Endothelial cell (in vitro differentiated cells): Measurements from ENCODE around the gene HOXA3. TPM values are rescaled to one million over a fixed set of nuclear protein-coding genes. Genes with fewer than 3 reads are reported as not detected.

Experiments used
- DNase-seq: peaks from one replicate; pipeline ENCODE4 v3.0.0; 2021; ENCODE audit warnings: low spot score
- H3K27ac Mint-ChIP-seq: one replicate; pipeline ENCODE4 v1.8.0; 2021; ENCODE audit warnings: mixed read lengths, inconsistent platforms; ENCODE audit not compliant: unreplicated experiment
- H3K27me3 Mint-ChIP-seq: one replicate; pipeline ENCODE4 v1.8.0; 2021; ENCODE audit warnings: mild to moderate bottlenecking, moderate library complexity, mixed read lengths, inconsistent platforms; ENCODE audit not compliant: unreplicated experiment
- H3K36me3 Mint-ChIP-seq: one replicate; pipeline ENCODE4 v1.8.0; 2021; ENCODE audit warnings: mild to moderate bottlenecking, low read depth, mixed read lengths, inconsistent platforms; ENCODE audit not compliant: unreplicated experiment
- H3K4me1 Mint-ChIP-seq: one replicate; pipeline ENCODE4 v1.8.0; 2021; ENCODE audit warnings: mild to moderate bottlenecking, mixed read lengths, inconsistent platforms; ENCODE audit not compliant: unreplicated experiment
- H3K4me3 Mint-ChIP-seq: one replicate; pipeline ENCODE4 v1.8.0; 2021; ENCODE audit warnings: mild to moderate bottlenecking, mixed read lengths, inconsistent platforms; ENCODE audit not compliant: unreplicated experiment
- H3K9me3 Mint-ChIP-seq: one replicate; pipeline ENCODE4 v1.8.0; 2021; ENCODE audit warnings: mixed read lengths, inconsistent platforms; ENCODE audit not compliant: unreplicated experiment
- total RNA-seq: library from RNA; stranded (reverse); fragmentation: NEBNext Ultra II Directional; extraction: Animal tissue kit (Norgen Biotek cat#: 25700); gene quantifications from one replicate; pipeline ENCODE4 v1.2.1, GENCODE V29; 2021; ENCODE audit not compliant: unreplicated experiment
- TF ChIP-seq, protein P1 (sequence below): fragments of 200-600 bp; sonication (generic); IDR thresholded peaks from one replicate; pipeline ENCODE4 v1.5.0; 2021; ENCODE audit warnings: antibody characterized with exemption; ENCODE audit not compliant: unreplicated experiment

Gene HOXA3
- total RNA-seq, 1 donor from 2014 or later: 0.13 TPM

DNA sequence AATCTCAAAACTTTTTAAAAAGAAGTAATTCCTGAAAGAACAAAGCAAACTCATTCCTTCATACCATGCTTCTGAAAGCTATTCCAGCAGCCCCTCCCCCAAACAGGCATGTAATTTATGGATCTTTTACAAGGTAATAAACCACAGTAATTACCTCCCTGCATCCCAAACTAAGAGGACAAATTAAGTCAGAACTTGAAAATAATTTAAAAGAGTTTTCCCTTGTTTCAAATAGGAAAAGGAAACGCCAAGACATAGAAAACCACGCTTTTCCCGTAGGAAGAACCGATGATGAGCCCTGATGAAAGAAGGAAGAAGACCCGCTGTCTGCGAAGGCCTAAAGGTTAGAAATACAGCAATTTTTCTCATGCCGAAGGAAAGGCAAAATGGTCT is 30.7 kb downstream of the HOXA3 start:
- H3K27ac Mint-ChIP-seq: peak overlapping the region; percentile 14
- peak overlapping the region; percentile 23 for H3K4me3 Mint-ChIP-seq
- no peaks in the 10 kb centered on the region for H3K36me3 Mint-ChIP-seq
- no peaks in the 10 kb centered on the region for H3K9me3 Mint-ChIP-seq
- peaks cover 46% of the 10 kb centered on the region for H3K27me3 Mint-ChIP-seq
- TF ChIP-seq, protein P1, sequence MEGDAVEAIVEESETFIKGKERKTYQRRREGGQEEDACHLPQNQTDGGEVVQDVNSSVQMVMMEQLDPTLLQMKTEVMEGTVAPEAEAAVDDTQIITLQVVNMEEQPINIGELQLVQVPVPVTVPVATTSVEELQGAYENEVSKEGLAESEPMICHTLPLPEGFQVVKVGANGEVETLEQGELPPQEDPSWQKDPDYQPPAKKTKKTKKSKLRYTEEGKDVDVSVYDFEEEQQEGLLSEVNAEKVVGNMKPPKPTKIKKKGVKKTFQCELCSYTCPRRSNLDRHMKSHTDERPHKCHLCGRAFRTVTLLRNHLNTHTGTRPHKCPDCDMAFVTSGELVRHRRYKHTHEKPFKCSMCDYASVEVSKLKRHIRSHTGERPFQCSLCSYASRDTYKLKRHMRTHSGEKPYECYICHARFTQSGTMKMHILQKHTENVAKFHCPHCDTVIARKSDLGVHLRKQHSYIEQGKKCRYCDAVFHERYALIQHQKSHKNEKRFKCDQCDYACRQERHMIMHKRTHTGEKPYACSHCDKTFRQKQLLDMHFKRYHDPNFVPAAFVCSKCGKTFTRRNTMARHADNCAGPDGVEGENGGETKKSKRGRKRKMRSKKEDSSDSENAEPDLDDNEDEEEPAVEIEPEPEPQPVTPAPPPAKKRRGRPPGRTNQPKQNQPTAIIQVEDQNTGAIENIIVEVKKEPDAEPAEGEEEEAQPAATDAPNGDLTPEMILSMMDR: no peak
- H3K4me1 Mint-ChIP-seq: peaks cover 37% of the 10 kb centered on the region
- no peak for DNase-seq

DNA sequence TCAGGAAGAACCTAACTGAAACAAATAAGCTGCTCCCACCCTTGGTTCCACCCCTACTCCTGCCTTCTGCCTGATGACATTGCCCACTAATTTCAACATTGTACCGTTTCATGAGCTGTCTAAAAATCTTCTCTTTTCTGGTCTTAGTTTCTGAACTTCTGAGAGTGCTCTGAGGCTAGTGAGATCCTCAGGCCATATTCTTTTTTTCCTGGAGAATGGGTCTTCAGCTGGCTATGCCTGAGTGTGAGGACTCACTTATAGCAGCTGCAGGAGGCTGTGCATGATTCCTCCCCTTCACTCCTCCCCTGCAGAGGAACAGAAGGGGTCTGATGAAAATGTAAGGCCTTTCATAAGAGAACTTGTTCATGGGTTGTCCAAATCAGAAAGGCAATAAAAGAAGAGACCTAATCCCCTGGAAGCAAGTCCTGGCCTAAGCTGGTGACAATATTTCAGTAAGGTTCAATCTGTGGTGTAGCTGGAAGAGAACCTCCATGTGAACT is 32.9 kb downstream of the HOXA3 start:
- H3K4me3 Mint-ChIP-seq: peak overlapping the region; percentile 27
- TF ChIP-seq, protein P1: no peak
- no peaks in the 10 kb centered on the region for H3K9me3 Mint-ChIP-seq
- no peaks in the 10 kb centered on the region for H3K36me3 Mint-ChIP-seq
- peaks cover 35% of the 10 kb centered on the region for H3K4me1 Mint-ChIP-seq
- no peak overlapping the region for H3K27ac Mint-ChIP-seq
- no peak for DNase-seq
- H3K27me3 Mint-ChIP-seq: peaks cover 45% of the 10 kb centered on the region

DNA sequence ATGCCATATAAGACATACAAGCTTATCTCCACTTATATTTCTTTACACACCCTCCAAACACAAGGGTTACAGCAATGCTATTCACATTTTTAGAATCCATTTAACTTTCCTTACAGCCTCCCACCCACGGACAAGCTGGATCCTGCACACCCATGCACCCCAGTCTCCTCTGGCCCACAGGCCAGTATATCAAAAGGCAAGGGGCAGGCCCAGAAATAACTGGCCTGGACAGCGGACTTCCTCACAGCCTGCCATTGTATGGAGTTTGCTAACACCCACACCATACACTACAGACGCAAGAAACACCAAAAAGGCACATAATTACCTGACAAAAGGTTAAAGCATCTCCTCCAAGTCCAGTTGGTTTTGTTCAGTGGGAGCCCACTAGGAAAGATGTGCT is 33.8 kb downstream of the HOXA3 start:
- H3K9me3 Mint-ChIP-seq: no peaks in the 10 kb centered on the region
- no peak for DNase-seq
- peaks cover 29% of the 10 kb centered on the region for H3K4me1 Mint-ChIP-seq
- no peaks in the 10 kb centered on the region for H3K36me3 Mint-ChIP-seq
- H3K27ac Mint-ChIP-seq: no peak overlapping the region
- no peak overlapping the region for H3K4me3 Mint-ChIP-seq
- peaks cover 41% of the 10 kb centered on the region for H3K27me3 Mint-ChIP-seq
- TF ChIP-seq, protein P1: no peak

DNA sequence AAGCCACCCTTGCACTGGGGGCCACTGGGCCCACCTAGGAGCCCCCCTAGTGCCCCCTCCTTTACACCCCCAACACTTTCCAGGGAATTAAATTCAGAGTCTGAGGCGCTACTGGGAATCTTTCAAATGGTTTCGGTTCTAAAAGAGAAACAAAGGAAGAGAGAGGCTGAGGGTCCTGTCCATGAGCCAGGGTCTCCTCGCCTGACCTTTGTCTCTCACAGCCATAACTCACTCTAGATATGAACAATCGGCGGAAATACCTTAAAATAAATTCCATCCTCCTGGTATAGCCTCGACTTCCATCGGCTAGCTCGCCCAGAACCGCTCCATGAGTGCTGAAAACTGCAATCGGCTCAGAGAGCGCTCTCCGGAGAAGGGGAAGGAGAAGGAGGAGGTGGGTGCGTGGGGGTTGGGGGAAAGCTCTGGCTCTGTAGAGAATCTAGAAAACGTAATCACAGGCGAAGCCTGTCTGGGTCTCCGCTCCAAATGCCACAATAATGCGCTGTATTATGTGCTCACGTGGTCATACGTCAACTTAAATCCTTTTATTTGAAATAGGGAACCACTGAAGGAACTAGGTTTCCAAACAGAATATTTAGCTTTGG is 34.4 kb downstream of the HOXA3 start:
- peak overlapping the region; percentile 39 for H3K4me3 Mint-ChIP-seq

More for the DNA sequence above, 34.4 kb downstream of the HOXA3 start:
- TF ChIP-seq, protein P1: no peak
- H3K27ac Mint-ChIP-seq: no peak overlapping the region
- peaks cover 44% of the 10 kb centered on the region for H3K27me3 Mint-ChIP-seq
- peaks cover 27% of the 10 kb centered on the region for H3K4me1 Mint-ChIP-seq
- H3K36me3 Mint-ChIP-seq: no peaks in the 10 kb centered on the region
- DNase-seq: no peak
- no peaks in the 10 kb centered on the region for H3K9me3 Mint-ChIP-seq
